Fibroblast of pulmonary artery (primary cell): ENCODE measurements around the gene UBALD1.
A peak's percentile ranks its signal among the peaks of the same experiment; 100 is the strongest.
"Not testable (repeated sequence)": the region's sequence is repeated elsewhere in the genome, so short reads cannot be mapped to it uniquely, and the experiment has no call there.

Experiments
- DNase-seq: peaks from one replicate; pipeline ENCODE4 v3.0.0-alpha.2; 2010; ENCODE audit warnings: low read depth
- H3K4me3 ChIP-seq: replicated peaks from 2 replicates; pipeline ENCODE4 v1.5.1; 2011; ENCODE audit warnings: low read depth, mild to moderate bottlenecking, control low read depth, low read length, moderate library complexity
- TF ChIP-seq, protein P1 (sequence below): IDR thresholded peaks from 2 replicates; pipeline ENCODE4 v1.5.1; 2011; ENCODE audit warnings: mild to moderate bottlenecking, control low read depth, low read length, inconsistent platforms; ENCODE audit errors: missing control alignments

Gene UBALD1

DNA sequence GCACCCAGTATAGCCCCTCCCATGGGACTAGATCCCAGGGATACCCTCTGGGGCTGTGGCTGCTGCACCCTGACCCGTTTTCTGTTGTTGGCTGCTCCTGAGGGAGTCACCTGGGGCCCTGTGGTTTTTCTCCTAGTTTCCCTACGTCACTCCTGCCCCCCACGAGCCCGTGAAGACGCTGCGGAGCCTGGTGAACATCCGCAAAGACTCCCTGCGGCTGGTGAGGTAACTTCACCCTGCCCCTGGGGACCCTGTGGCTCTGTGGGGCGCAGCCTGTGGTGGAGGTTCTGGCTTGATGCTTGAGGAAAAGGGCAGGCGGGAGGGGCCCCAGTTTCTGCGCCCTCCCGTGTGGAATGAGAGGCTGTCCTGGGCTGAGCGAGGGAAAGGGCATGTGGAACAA is 37.1 kb upstream of the UBALD1 start:
- no peak for DNase-seq
- no peak overlapping the region for H3K4me3 ChIP-seq
- TF ChIP-seq, protein P1, sequence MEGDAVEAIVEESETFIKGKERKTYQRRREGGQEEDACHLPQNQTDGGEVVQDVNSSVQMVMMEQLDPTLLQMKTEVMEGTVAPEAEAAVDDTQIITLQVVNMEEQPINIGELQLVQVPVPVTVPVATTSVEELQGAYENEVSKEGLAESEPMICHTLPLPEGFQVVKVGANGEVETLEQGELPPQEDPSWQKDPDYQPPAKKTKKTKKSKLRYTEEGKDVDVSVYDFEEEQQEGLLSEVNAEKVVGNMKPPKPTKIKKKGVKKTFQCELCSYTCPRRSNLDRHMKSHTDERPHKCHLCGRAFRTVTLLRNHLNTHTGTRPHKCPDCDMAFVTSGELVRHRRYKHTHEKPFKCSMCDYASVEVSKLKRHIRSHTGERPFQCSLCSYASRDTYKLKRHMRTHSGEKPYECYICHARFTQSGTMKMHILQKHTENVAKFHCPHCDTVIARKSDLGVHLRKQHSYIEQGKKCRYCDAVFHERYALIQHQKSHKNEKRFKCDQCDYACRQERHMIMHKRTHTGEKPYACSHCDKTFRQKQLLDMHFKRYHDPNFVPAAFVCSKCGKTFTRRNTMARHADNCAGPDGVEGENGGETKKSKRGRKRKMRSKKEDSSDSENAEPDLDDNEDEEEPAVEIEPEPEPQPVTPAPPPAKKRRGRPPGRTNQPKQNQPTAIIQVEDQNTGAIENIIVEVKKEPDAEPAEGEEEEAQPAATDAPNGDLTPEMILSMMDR = no peak

DNA sequence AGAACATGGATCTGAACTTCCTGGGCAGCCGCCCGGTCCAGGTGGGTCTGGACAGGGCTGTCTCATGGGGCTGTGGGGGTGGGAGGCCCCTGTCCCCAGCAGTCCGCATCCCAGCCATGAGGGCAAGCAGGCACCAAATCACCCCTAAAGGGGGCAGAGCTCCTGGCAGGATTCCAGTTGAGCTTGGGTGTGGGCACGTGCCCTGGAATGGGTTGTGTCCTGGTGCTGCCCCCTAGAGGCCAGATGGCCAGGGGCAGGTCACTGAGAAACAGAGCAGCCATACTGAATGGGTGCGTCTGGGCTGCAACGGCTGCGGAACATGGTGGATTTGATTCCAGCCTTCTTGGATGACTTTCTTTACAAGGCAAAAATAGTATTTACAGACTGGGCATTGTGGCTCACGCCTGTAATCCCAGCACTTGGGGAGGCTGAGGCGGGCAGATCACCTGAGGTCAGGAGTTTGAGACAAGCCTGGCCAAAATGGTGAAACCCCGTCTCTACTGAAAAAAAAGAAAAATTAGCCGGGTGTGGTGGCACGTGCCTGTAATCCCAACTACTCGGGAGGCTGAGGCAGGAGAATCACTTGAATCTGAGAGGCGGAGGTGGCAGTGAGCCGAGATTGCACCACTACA is 35.9 kb upstream of the UBALD1 start:
- peak; percentile 54 for DNase-seq
- TF ChIP-seq, protein P1 = peak; percentile 70
- H3K4me3 ChIP-seq = not testable (repeated sequence)

DNA sequence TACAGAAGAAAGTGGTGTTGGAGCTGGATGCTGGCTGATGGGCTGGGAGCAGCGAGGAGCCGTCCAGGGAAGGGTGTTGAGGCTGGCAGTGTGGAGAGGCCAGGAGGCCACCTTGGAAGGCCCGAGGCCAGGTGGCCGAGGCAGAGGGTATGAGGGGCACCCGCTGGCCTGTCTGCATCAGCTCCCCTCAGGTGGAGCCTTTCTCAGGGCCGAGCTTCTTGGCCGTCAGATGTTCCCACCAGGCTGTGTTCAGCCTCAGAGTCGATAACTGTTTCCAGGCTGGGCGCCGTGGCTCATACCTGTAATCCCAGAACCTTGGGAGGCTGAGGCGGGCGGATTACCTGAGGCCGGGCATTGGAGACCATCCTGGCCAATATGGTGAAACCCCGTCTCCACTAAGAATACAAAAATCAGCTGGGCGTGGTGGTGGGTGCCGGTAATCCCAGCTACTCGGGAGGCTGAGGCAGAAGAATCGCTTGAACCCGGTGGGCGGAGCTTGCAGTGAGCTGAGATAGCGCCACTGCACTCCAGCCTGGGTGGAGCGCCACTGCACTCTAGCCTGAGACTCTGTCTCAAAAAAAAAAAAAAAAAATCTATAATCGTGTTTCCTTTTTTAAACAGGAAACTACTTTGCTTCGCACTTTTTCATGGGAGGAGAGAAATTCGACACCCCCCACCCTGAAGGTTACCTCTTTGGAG is 35.2 kb upstream of the UBALD1 start:
- no peak for DNase-seq
- TF ChIP-seq, protein P1 = no peak
- H3K4me3 ChIP-seq = no peak overlapping the region

DNA sequence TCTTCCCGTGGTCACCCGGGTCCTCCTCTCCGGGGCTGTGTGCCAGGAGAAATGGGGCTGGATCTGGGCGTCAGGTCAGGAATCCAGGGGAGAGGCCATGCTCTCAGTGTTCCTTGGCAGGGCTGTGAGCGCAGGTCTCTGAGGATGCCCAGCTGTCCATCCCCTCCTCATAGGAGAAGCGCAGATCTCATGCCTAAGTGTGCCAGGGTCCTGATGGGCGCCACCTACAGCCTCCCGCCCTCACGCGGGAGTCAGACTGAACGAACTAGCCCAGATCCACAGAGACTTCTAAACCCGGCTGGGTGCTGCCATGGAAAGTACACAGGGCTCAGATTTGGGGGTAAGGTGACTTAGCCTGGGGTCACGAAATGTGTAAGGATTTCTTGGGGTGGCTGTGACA is 34.2 kb upstream of the UBALD1 start:
- DNase-seq = no peak
- H3K4me3 ChIP-seq = no peak overlapping the region
- TF ChIP-seq, protein P1 = no peak

DNA sequence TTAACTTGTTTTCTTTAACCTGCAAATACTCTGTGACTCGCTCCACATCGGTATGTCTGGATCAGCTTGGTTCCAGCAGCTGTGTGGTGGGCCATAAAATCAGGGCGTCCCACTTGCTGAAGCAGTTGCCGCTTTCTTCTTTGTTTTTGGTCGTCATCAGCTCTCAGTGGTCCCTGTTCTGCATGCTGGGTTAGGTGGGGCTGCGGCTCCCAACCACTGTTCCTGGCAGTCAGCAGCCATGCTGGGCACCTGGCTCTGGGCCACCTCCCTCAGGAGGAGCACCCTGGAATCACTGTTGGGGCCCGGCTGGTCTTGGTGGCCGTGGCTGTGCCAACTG is 32.9 kb upstream of the UBALD1 start:
- H3K4me3 ChIP-seq = no peak overlapping the region
- TF ChIP-seq, protein P1 = no peak
- DNase-seq = no peak

DNA sequence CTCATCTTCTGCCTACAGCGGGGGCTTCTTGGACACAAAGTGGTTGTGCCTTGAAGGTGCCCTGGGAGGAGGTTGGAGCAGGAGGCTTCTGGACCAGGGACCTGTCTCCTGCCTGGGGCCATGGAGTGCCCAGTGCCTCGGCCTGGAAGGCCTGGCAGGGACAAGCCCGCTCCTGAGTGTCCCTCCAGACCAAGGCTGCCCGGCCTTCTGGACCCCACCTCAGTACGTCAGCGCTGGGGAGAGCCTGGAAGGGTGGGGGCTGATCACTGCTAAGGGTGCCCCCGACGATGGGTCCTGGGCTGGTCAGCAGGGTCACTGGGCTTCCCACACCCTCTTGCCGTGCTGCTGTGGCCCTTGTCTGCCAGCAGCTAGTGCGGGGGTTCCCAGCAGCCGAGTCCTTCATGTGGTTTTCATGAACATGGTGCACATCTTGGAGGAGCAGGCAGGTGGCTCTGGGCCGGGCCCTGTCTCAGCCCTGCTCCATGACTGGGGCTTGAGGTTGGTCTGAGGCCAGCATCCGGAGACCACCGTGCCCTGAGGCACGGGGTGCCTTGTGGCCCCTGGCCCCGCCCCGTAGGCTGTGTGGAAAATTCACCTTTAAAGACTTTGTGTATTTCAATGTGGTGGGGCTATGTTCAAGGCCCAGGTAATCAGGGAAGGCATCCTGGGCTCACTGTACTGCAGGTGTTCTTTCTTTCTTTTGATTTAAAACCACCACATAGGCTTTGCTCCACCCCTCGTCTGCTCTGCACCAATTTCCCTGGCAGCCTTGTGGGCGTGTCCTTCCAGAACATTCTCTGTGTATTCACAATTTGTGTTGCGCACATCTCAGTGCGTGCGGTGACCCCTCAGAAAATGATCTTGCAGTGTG is 32.3 kb upstream of the UBALD1 start:
- TF ChIP-seq, protein P1 = no peak
- no peak for DNase-seq
- no peak overlapping the region for H3K4me3 ChIP-seq
